Nucleus accumbens (tissue), 56 donors: ENCODE data around the gene DYNC1H1.

Experiments
- DNase-seq, 56 donors: peaks; one replicate each; lab custom pipeline; 2025; lab: John Stamatoyannopoulos, UW

Gene DYNC1H1

DNA sequence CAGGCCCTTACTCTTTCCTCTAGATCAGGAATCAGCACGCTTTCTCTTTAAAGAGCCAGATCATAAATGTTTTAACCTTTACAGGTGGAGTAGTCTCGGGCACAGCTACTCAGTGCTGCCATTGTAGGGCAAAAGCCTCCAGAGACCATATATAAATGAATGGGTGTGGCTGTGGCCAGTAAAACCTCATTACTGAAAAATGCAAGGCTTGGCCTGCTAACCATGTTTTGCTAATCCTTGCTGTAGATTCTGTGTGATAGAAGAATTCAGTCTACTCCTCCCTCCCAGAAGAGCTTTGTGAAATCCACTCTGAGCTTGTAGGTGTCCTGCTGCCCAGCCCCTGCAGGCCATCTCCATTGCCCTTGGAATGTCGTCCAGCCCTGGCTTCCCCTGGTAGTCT is 64.4 kb downstream of the DYNC1H1 start:
- DNase-seq: no peak

DNA sequence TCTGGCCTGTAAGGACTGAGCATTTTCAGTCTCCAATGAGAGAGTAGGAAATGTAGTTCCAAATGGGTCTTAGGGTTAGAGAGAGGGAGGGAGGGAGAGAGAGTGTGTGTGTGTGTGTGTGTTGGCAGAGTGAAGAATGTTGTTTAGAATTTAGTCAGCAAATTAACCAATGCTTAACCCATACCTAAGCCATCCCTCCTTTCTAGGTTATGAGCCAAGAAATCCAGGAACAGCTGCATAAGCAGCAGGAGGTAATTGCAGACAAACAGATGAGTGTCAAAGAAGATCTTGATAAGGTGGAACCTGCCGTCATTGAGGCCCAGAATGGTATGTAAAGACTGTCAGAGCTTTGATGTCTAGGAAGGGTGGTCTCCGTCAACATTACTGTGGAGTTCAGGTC is 65.6 kb downstream of the DYNC1H1 start:
- no peak for DNase-seq

DNA sequence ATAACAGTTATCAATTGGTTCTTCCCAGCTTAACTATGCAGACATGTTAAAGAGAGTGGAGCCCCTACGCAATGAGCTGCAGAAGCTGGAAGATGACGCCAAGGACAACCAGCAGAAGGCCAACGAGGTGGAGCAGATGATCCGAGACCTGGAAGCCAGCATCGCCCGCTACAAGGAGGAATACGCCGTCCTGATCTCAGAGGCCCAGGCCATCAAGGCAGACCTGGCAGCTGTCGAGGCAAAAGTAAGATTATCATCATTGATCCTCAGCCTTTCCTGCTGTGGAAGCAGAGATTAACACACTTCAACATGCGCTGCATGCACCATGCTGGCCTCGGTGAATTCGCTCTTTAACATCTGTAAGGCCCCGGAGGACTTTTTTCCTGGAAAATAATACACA is 68.9 kb downstream of the DYNC1H1 start:
- DNase-seq: no peak

DNA sequence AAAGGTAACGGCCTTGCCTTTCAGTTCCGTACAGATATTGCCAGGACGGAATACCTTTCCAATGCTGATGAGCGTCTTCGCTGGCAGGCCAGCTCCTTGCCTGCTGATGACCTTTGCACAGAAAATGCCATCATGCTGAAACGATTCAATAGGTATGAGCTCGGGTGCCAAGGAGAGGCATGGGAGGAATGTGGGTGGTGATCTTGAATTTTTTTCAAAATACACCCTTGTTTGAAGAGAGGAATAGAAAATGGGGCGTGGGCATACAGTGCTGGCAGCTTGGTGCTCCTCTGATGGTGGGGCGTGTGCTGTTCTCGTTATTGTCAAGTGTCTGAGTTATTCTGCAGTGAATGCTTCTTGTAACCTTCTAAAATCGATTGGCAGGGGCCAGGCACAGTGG is 69.9 kb downstream of the DYNC1H1 start:
- DNase-seq: peak in 19 of 56 donors; percentile 8 to 72 (median 39)

DNA sequence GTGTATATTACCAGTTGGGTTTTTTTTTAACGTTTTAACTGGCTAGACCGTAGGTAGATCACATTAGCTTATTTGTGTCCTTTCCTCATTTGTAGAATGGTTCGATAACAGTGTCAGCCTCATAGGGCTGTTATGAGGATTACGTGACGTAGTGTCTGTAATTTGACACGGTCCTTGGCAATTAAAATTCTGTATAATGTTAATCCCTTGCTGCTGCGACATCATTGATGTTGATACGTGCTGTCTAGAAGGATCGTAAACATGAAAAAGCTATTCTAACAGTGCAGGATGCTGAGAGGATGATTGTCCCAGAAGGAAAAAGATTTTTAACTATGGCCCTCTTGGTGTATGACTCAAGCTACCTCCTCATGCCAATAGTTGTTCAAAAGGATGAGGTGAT is 71.5 kb downstream of the DYNC1H1 start:
- no peak for DNase-seq

DNA sequence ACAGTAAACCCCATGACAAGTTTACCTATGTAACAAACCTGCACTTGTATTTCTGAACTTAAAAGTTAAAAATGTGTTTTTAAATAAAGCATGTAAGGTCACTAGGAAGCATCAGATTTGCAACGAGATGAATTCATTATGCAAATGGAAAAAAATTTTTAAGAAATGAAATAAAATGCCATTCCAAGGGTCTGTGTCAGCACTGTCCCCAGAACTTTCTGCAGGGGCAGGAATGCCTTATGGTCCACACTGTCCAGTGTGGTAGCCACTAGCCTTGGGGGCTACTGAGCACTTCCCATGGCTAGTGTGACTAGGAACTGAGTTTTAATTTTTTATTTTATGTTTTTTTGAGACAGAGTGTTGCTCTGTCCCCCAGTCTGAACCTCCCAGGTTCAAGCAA is 73.3 kb downstream of the DYNC1H1 start:
- no peak for DNase-seq

DNA sequence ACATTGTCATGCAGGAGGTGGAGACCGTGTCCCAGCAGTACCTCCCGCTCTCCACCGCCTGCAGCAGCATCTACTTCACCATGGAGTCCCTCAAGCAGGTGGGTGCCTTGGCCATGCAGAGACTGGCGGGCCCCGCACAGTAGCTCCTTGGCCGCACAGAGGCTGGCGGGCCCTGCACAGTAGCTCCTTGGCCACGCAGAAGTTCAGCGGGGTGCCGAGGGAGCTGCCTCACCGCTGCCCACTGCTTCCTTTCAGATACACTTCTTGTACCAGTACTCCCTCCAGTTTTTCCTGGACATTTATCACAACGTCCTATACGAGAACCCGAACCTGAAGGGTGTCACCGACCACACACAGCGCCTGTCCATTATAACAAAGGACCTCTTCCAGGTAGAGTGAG is 74.8 kb downstream of the DYNC1H1 start:
- no peak for DNase-seq

DNA sequence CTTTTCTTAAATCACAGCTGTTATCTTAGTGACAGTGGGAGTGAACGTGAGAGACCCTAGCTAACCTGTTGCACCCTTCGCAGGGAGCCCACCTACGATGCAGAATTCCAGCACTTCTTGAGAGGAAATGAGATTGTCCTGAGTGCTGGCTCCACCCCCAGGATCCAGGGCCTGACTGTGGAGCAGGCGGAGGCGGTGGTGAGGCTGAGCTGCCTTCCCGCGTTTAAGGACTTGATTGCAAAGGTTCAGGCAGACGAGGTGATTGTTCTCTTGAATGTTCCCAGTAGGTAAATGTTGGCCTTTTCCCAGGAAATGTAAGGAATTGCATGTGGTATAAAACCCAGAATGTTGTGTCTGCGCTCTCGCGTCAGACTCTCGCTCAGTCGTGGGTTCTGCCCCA is 75.8 kb downstream of the DYNC1H1 start:
- no peak for DNase-seq

DNA sequence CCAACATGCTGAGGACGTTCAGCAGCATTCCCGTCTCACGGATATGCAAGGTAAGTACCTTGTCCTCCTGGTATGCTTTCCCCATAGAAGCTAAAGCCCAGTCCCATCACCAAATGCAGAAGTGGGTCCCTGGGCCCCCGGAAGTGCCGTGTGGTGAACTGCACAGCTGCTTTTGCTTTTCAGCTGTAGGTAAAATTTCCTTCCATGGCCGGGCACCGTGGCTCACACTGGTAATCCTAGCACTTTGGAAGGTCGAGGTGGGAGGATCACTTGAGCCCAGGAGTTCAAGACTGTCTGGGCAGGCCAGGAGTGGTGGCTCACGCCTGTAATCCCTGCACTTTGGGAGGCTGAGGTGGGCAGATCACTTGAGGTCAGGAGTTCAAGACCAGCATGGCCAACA is 78.3 kb downstream of the DYNC1H1 start:
- DNase-seq: no peak

DNA sequence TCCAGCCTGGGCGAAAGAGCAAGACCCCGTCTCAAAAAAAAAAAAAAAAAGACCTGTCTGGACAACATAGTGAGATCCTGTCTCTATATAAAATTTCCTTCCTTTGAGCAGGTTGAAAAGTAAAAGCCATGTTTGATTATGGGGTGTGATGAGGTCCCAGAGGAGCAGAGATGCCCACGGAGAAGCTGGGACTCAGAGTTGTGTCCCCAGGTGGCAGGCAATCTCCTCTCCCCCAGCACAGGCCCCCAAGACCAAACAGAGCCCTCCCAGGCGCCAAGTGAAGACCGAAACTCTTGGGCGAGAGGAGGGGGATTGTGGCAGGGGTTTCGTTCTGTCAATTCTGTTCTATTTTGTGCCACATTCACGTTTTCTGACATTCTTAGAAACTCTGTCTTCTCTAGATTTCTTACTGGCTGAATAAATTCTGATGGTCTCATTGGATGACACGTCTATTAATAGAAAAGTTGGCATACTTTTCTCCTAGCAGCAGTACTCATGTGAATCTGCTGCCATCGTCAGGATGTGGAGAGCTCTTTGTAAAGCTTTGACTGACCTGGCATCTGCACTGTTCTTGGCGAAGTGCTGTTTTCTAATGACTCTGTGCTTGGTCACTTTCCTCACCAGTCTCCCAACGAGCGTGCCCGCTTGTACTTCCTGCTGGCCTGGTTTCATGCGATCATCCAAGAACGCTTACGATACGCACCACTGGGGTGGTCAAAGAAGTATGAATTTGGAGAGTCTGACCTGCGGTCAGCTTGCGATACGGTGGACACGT is 79.1 kb downstream of the DYNC1H1 start:
- DNase-seq: peak in 22 of 56 donors; percentile 12 to 60 (median 24)

DNA sequence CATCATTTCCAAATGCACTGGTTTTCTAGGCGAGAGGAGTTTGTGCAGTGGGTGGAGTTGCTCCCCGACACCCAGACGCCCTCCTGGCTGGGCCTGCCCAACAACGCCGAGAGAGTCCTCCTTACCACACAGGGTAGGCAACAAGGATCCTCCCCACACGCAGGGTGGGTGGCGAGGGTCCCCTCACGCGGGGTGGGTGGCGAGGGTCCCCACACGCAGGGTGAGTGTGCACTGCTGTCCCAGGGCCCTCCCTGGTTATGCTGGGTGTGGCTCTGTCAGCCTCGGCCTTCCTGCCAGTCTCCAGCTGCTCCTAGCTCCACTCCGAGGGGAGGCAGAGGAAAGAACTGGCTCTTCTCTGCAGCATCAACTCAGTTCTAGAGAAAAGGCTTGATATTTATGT is 80.2 kb downstream of the DYNC1H1 start:
- no peak for DNase-seq

DNA sequence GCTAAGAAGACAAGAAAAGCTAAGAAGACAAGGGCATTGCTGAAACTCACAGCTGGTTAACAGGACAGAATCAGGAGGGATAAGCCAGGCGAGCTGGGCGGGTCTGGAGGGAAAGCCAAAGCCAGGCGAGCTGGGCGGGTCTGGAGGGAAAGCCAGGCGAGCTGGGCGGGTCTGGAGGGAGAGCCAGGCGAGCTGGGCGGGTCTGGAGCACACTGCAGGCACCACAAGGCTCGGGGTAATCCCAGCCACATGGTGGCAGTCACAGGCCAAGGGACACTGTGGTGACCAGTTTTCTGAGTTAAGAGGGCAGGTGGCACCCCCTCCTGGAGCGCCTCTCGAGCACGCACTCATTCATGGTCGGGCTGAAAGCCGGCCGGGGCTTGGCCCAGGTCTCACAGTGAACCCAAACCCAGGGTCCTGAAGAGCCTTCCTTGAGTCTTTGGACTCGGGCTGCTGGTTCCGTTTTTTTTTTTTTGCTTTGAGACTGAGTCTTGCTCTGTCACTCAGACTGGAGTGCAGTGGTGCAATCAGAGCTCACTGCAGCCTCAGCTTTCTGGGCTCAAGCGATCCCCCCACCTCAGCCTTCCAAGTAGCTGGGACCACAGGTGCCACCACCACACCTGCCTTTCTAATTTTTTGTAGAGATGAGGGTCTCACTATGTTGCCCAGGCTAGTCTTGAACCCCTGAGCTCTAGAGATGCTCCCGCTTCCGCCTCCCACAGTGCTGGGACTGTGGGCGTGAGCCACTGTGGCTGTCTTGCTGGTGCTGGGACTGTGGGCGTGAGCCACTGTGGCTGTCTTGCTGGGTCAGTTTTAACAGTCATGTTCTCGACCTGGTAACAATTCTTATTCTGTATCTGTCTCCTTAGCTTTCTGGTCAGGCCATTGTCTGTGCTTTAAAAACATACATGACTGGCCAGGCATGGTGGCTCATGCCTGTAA is 82.2 kb downstream of the DYNC1H1 start:
- DNase-seq: peak in 47 of 56 donors; percentile 19 to 84 (median 63)

DNA sequence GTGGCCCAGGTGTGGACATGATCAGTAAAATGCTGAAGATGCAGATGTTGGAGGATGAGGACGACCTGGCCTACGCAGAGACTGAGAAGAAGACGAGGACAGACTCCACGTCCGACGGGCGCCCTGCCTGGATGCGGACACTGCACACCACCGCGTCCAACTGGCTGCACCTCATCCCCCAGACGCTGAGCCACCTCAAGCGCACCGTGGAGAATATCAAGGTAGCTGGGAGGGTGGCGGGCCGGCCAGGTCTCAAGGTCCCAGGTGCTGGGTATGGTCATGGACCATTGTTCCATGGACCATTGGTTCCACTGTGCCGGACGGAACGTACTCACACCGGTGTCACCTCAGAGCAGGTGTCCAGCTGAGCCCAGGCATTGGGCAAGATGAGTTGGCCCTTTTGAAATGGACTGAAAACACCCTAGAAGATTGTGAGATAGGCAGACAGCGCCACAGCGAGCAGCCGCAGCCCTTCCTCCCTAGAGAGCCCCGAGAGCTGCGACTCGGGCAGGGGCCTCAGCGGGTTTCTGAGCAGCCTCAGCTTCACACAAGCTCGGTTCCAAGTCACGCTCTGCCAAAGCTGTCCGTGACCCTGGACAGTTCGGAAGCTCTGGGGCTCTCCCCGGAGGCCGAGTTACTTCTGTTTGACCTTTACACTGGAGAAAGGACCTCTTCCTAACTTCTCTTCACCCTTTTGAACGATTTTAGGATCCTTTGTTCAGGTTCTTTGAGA is 83.6 kb downstream of the DYNC1H1 start:
- DNase-seq: no peak

DNA sequence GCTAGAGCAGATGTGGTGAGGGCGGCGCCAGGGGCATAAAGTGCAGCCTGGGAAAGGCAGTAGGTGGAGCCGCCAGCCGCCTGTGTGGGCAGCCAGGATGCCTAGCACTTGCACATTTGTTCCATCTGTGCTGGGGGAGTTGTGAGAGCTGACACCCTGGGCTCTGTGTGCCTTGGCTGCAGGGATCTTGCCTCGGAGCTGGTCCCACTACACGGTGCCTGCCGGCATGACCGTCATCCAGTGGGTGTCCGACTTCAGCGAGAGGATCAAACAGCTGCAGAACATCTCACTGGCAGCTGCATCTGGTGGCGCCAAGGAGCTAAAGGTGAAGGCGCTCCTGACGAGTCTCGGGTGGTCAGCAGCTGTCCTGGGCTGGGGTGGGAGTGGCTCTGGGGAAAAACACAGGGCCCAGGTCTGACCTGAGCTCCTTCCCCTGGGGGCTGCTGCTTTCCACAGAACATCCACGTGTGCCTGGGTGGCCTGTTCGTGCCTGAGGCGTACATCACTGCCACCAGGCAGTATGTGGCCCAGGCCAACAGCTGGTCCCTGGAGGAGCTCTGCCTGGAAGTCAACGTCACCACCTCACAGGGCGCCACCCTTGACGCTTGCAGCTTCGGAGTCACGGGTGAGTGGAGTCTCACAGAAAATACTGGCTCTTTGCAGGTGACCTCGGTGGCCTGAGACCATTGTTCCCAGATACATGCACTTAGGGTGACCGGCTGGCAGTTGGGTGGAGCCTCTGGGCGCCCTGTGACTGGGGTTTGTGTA is 85.1 kb downstream of the DYNC1H1 start:
- DNase-seq: peak in 21 of 56 donors; percentile 16 to 67 (median 31)

DNA sequence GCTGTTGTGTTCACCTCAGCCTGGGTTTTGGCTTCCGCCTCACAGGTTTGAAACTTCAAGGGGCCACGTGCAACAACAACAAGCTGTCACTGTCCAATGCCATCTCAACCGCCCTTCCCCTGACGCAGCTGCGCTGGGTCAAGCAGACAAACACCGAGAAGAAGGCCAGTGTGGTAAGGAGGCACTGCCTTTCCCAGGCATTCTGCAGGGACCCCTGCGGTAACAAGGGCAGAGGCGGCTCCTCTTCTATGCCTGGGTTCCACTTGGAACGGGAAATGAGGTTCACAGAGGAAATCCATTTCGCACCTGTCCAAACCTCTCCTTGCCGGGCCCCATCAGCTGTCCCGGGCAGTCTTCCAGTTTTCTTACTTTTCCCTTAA is 85.6 kb downstream of the DYNC1H1 start:
- no peak for DNase-seq

DNA sequence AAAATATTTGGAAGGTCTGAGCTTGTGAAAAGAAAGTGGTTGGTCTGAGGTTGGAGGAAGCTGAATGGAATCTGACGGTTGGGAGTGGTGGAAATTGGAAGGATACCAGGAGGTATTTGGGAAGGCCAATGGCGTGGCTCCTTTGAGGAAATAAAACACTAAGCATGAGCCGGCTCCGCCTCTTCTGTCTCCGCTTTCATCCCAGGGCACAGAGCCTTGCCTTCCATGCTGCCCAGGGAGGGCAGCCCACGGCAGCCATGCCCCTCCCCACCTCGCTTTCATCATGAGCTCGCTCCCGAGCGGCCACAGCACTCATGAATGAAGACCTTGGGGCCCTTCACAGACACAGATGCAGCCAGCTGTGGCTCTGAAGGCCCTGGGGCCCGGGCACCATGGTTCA is 86.3 kb downstream of the DYNC1H1 start:
- DNase-seq: no peak

DNA sequence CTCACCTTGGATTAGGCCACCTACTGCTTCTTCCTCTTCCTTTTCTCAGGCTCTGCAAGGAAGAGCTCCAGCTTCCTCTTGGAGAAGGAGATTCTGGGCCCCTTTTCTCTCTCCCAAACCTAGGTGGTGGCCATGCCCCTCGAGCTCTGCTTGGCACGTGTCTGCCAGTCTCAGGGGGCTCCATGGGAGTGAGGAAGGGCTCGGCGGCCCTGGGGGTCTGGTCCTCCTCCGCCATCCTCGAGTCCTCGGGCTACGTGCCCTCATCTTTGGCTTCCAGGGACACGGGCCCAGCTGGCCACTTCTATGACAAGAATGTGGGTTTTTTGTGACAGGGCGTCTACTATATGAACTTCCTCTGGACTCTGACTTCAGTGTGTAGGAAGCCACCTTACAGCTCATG is 88.1 kb downstream of the DYNC1H1 start:
- no peak for DNase-seq

DNA sequence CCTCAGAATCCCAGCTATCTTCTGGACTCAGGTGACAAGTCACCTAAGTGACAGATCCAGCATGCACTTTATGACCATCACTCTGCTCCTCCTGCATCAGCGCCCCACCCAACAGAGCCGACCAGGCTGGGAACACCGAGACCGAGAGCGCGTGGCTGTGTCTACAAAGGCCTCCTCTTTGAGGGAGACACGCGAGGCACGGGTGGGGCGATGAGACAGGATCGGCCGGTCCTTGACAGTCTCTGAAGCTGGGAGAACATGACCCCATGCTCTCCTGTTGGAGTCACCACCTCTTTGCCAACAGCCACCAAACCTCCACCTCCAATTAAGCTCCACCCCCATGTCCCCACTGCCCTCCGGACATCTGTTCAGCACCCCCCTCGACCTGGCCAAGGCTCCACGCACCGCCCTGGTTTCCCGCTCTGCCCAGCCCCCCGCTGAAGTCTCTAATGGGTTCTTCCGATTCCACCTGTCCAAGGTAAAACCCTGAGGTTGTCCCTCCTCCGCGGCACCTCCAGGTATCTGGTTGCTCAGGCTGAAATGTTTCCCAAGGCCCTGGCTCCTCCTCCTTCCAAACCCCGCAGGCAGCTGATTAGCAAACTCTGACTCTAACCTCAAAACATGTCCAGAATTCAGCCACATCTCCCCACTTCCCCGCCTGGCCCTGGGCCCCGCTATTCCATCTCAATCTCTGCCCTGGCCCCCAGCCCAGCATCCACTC is 91.0 kb downstream of the DYNC1H1 start:
- no peak for DNase-seq

DNA sequence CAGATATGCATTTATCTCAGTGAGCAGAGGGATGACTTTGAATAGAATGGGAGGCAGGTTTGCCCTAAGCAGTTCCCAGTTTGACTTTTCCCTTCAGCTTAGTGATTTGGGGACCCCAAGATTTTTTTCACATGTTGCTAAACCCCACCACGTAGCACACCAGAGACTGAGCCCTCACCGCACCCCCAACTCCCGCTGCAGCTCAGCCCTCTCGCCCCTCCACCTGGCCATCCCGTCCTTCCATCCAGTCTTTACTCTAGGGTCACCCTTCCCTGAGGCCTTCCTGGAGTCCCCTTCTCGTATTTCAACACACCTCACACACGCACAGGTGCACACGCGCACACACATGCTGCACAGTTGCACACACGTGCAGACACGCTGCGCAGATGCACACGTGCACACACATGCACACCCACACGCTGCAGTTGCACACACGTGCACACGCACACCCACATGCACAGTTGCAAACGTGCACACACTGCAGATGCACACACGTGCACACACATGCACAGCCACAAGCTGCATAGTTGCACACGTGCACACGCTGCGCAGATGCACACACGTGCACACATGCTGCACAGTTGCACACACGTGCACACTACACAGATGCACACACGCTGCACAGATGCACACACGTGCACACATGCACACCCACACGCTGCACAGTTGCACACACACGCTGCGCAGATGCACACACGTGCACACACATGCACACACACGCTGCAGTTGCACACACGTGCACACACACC is 92.5 kb downstream of the DYNC1H1 start:
- no peak for DNase-seq
